Prostate gland (tissue), 2 donors: ENCODE measurements around the gene SLC25A13. TPM values are rescaled to one million over a fixed set of nuclear protein-coding genes. Genes with fewer than 3 reads are reported as not detected.
"Not testable (repeated sequence)": the region's sequence is repeated elsewhere in the genome, so short reads cannot be mapped to it uniquely, and the experiment has no call there.

ENCODE experiments used
- DNase-seq: peaks from one replicate; pipeline ENCODE4 v3.0.0-alpha.2; 2019; ENCODE audit warnings: low spot score
- H3K27ac ChIP-seq, 2 donors: fragments of 200-600 bp; sonication (generic); 2 replicates each; pipeline ENCODE4 v1.5.1; 2017 to 2019
- H3K27me3 ChIP-seq: fragments of 200-600 bp; sonication (generic); replicated peaks from 2 replicates; pipeline ENCODE4 v1.5.1; 2019; ENCODE audit not compliant: insufficient read depth
- H3K36me3 ChIP-seq, 2 donors: fragments of 200-600 bp; sonication (generic); 1 replicate in 1 of 2; 2 replicates in 1 of 2; pipeline versions ENCODE4 v1.5.1 to v1.8.1; 2017 to 2019
- H3K4me1 ChIP-seq: fragments of 200-600 bp; sonication (generic); replicated peaks from 2 replicates; pipeline ENCODE4 v1.5.1; 2019
- H3K4me3 ChIP-seq, 2 donors: fragments of 200-600 bp; sonication (generic); 2 replicates each; pipeline ENCODE4 v1.5.1; 2017 to 2019
- H3K9me3 ChIP-seq: fragments of 200-600 bp; sonication (generic); 2 replicates; pipeline ENCODE4 v1.5.1; 2017
- CTCF ChIP-seq, 4 experiments: fragments of 200-600 bp in 2 of 4; fragments of 450-650 bp in 2 of 4; sonication (generic) in 2 of 4; IDR thresholded peaks; 1 replicate in 3 of 4; 2 replicates in 1 of 4; pipeline ENCODE4 v1.5.1; 2016 to 2019; ENCODE audit warnings: antibody characterized with exemption in 4 of 4, mild to moderate bottlenecking in 2 of 4, moderate library complexity in 2 of 4
- POLR2A ChIP-seq: fragments of 450-650 bp; IDR thresholded peaks from one replicate; pipeline ENCODE4 v1.6.1; 2016; ENCODE audit warnings: antibody characterized with exemption, mild to moderate bottlenecking
- POLR2AphosphoS5 ChIP-seq: sonication (generic); formaldehyde crosslinking; IDR thresholded peaks from one replicate; pipeline ENCODE4 v1.6.1; 2017; ENCODE audit warnings: antibody characterized with exemption
- WGBS: methylation state at CpG from one replicate; pipeline ENCODE4 v1.1.5; 2018; 5-methylcytosine and 5-hydroxymethylcytosine counted together
- intact Hi-C: fragments of 100-400 bp; cut with DNase I; formaldehyde crosslinking; loops from one replicate; pipeline ENCODE4 v1.14.2; 2022
- total RNA-seq, 2 donors: library from RNA; depleted of rRNA; stranded (reverse); fragments of >200 nt; gene quantifications; one replicate each; pipeline ENCODE4 v1.1.0, GENCODE V29; 2016

Gene SLC25A13
- total RNA-seq, 2 donors from 2014 or later: 14.4 to 41.6 TPM

- Histone ChIP-seq H3K27ac (no peak overlapping the region), H3K36me3 (no peaks in the 10 kb centered on the region), H3K9me3 (no peaks in the 10 kb centered on the region), H3K4me1 (no peaks in the 10 kb centered on the region), H3K4me3 (no peak overlapping the region), H3K27me3 (no peaks in the 10 kb centered on the region)
- 92% methylated on average over 2 of the region's 2 CpGs for WGBS
- intact Hi-C loops: no loop called here
- DNase-seq: no peak
- no peak for TF ChIP-seq POLR2AphosphoS5
Measured at GRCh38 chr7:96331233-96331632, 9.3 kb upstream of the SLC25A13 start.

- intact Hi-C loops: no loop called here
- WGBS: 41% methylated on average over 2 of the region's 2 CpGs
- no peak overlapping the region for H3K27ac ChIP-seq
- no peaks in the 10 kb centered on the region for H3K9me3 ChIP-seq
- peak; percentile 36 for DNase-seq
- H3K4me1 ChIP-seq: no peaks in the 10 kb centered on the region
- H3K36me3 ChIP-seq: no peaks in the 10 kb centered on the region
- no peaks in the 10 kb centered on the region for H3K27me3 ChIP-seq
- TF ChIP-seq POLR2AphosphoS5: no peak
- no peak for TF ChIP-seq POLR2A
- no peak for TF ChIP-seq CTCF (IDR thresholded peaks at IDR 0.05)
- no peak overlapping the region for H3K4me3 ChIP-seq
Measured at GRCh38 chr7:96330193-96330592, 8.3 kb upstream of the SLC25A13 start.

GRCh38 chr7:96329241-96329640 is 7.3 kb upstream of the SLC25A13 start:
- intact Hi-C loops: loop anchor here (10.0 kb wide), 1 partner anchor 696 kb away; the partner anchor contains the start of gene DLX5
- H3K4me3 ChIP-seq: no peak overlapping the region
- no peaks in the 10 kb centered on the region for H3K36me3 ChIP-seq
- no peak for TF ChIP-seq CTCF (IDR thresholded peaks at IDR 0.05)
- TF ChIP-seq POLR2A: no peak
- TF ChIP-seq POLR2AphosphoS5: no peak
- H3K9me3 ChIP-seq: no peaks in the 10 kb centered on the region
- DNase-seq: no peak
- no peak overlapping the region for H3K27ac ChIP-seq
- no peaks in the 10 kb centered on the region for H3K4me1 ChIP-seq
- H3K27me3 ChIP-seq: no peaks in the 10 kb centered on the region
- WGBS: 73% methylated on average over 1 of the region's 1 CpG

GRCh38 chr7:96328016-96328415 is 6.1 kb upstream of the SLC25A13 start:
- intact Hi-C loops: loop anchor here (10.0 kb wide), 1 partner anchor 697 kb away; the partner anchor contains the start of gene DLX5

GRCh38 chr7:96327429-96327828 is 5.5 kb upstream of the SLC25A13 start:
- peak overlapping the region in 1 of 2 donors; percentile 16 for H3K27ac ChIP-seq

More at GRCh38 chr7:96328016-96328415, 6.1 kb upstream of the SLC25A13 start:
- no peaks in the 10 kb centered on the region for H3K9me3 ChIP-seq
- H3K4me3 ChIP-seq: no peak overlapping the region
- no peaks in the 10 kb centered on the region for H3K4me1 ChIP-seq
- H3K27ac ChIP-seq: no peak overlapping the region
- H3K27me3 ChIP-seq: no peaks in the 10 kb centered on the region
- no peaks in the 10 kb centered on the region for H3K36me3 ChIP-seq
- TF ChIP-seq POLR2AphosphoS5 (no peak), POLR2A (no peak), CTCF (IDR thresholded peaks at IDR 0.05) (no peak)
- no peak for DNase-seq
- WGBS: 56% methylated on average over 1 of the region's 1 CpG

GRCh38 chr7:96326752-96327151 is 4.9 kb upstream of the SLC25A13 start:
- 69% methylated on average over 2 of the region's 2 CpGs for whole genome bisulfite sequencing

More at GRCh38 chr7:96327429-96327828, 5.5 kb upstream of the SLC25A13 start:
- H3K4me1 ChIP-seq: no peaks in the 10 kb centered on the region
- peak; percentile 73 for DNase-seq
- no peaks in the 10 kb centered on the region for H3K27me3 ChIP-seq
- no peak for TF ChIP-seq CTCF (IDR thresholded peaks at IDR 0.05)
- TF ChIP-seq POLR2AphosphoS5: peak; percentile 60
- H3K36me3 ChIP-seq: no peaks in the 10 kb centered on the region
- intact Hi-C loops: loop anchor here (10.0 kb wide), 1 partner anchor 697 kb away; the partner anchor contains the start of gene DLX5
- WGBS: 35% methylated on average over 3 of the region's 3 CpGs
- H3K9me3 ChIP-seq: no peaks in the 10 kb centered on the region
- no peak overlapping the region for H3K4me3 ChIP-seq

More at GRCh38 chr7:96326752-96327151, 4.9 kb upstream of the SLC25A13 start:
- not testable (repeated sequence) for H3K4me1 ChIP-seq, H3K27me3 ChIP-seq, H3K9me3 ChIP-seq, H3K36me3 ChIP-seq, H3K4me3 ChIP-seq, DNase-seq
- intact Hi-C loops: loop anchor here (10.0 kb wide), 1 partner anchor 698 kb away; the partner anchor contains the start of gene DLX5
- peak overlapping the region in 1 of 2 donors; percentile 16 for H3K27ac ChIP-seq
